H9 (cell line): ENCODE measurements around the gene FBN1. TPM values are rescaled to one million over a fixed set of nuclear protein-coding genes. Genes with fewer than 3 reads are reported as not detected.

Source experiments
- DNase-seq: peaks from one replicate; pipeline ENCODE4 v3.0.0-alpha.2; 2017
- H2AFZ ChIP-seq: one replicate; pipeline ENCODE4 v1.6.1; 2013; ENCODE audit warnings: mild to moderate bottlenecking, low read length, control low read depth, moderate library complexity
- H2AK5ac ChIP-seq: 2 replicates; pipeline ENCODE4 v1.6.1; 2013; ENCODE audit warnings: low read length, control low read depth, mixed read lengths; ENCODE audit not compliant: insufficient read length
- H2BK120ac ChIP-seq: one replicate; pipeline ENCODE4 v1.6.1; 2013; ENCODE audit warnings: low read depth, mild to moderate bottlenecking, low read length, control low read depth, inconsistent platforms; ENCODE audit not compliant: poor library complexity, severe bottlenecking
- H2BK12ac ChIP-seq: 2 replicates; pipeline ENCODE4 v1.6.1; 2013; ENCODE audit warnings: low read length, control low read depth, mixed read lengths, low read depth; ENCODE audit not compliant: insufficient read length
- H2BK15ac ChIP-seq: 2 replicates; pipeline ENCODE4 v1.6.1; 2013; ENCODE audit warnings: low read depth, low read length, control low read depth
- H2BK20ac ChIP-seq: one replicate; pipeline ENCODE4 v1.6.1; 2013; ENCODE audit warnings: low read depth, mild to moderate bottlenecking, low read length, control low read depth, inconsistent platforms; ENCODE audit not compliant: poor library complexity, severe bottlenecking
- H2BK5ac ChIP-seq: 2 replicates; pipeline ENCODE4 v1.6.1; 2013; ENCODE audit warnings: low read length, control low read depth, mixed read lengths; ENCODE audit not compliant: insufficient read length
- H3K14ac ChIP-seq: 2 replicates; pipeline ENCODE4 v1.6.1; 2013; ENCODE audit warnings: low read length, control low read depth; ENCODE audit not compliant: insufficient read depth
- H3K18ac ChIP-seq: 2 replicates; pipeline ENCODE4 v1.6.1; 2013; ENCODE audit warnings: low read depth, mild to moderate bottlenecking, mixed read lengths, low read length, control low read depth; ENCODE audit not compliant: insufficient read length
- H3K23ac ChIP-seq: 2 replicates; pipeline ENCODE4 v1.6.1; 2013; ENCODE audit warnings: low read length, control low read depth, mixed read lengths, low read depth; ENCODE audit not compliant: insufficient read length
- H3K23me2 ChIP-seq: 2 replicates; pipeline ENCODE4 v1.6.1; 2013; ENCODE audit warnings: low read depth, mild to moderate bottlenecking, mixed read lengths, low read length, control low read depth; ENCODE audit not compliant: insufficient read length, poor library complexity, severe bottlenecking
- H3K27ac ChIP-seq: 2 replicates; pipeline ENCODE4 v1.5.1; 2013; ENCODE audit warnings: low read length, control low read depth, mixed read lengths, low read depth; ENCODE audit not compliant: insufficient read length
- H3K27me3 ChIP-seq: 2 replicates; pipeline ENCODE4 v1.6.1; 2013; ENCODE audit warnings: low read length, control low read depth, inconsistent platforms; ENCODE audit not compliant: insufficient read depth
- H3K4ac ChIP-seq: 2 replicates; pipeline ENCODE4 v1.6.1; 2013; ENCODE audit warnings: low read depth, mild to moderate bottlenecking, control low read depth, inconsistent platforms, low read length, moderate library complexity
- H3K4me1 ChIP-seq: 2 replicates; pipeline ENCODE4 v1.6.1; 2013; ENCODE audit warnings: low read length, control low read depth, inconsistent platforms; ENCODE audit not compliant: insufficient read depth
- H3K4me2 ChIP-seq: 2 replicates; pipeline ENCODE4 v1.6.1; 2013; ENCODE audit warnings: low read length, control low read depth, mixed read lengths; ENCODE audit not compliant: insufficient read length, insufficient read depth
- H3K56ac ChIP-seq: 2 replicates; pipeline ENCODE4 v1.6.1; 2013; ENCODE audit warnings: low read depth, mild to moderate bottlenecking, mixed read lengths, low read length, control low read depth; ENCODE audit not compliant: insufficient read length
- H3K79me1 ChIP-seq: 2 replicates; pipeline ENCODE4 v1.6.1; 2013; ENCODE audit warnings: low read depth, mild to moderate bottlenecking, moderate library complexity, low read length, control low read depth, inconsistent platforms; ENCODE audit not compliant: insufficient read depth, poor library complexity, severe bottlenecking
- H3K79me2 ChIP-seq: 2 replicates; pipeline ENCODE4 v1.6.1; 2013; ENCODE audit warnings: low read length, control low read depth, inconsistent platforms; ENCODE audit not compliant: insufficient read depth
- H3K9ac ChIP-seq: 2 replicates; pipeline ENCODE4 v1.6.1; 2013; ENCODE audit warnings: low read length, control low read depth, mixed read lengths; ENCODE audit not compliant: insufficient read length; ENCODE audit errors: extremely low read depth
- H3K9me3 ChIP-seq: one replicate; pipeline ENCODE4 v1.6.1; 2013; ENCODE audit warnings: low read depth, low read length, inconsistent platforms; ENCODE audit not compliant: control insufficient read depth
- H3T11ph ChIP-seq: one replicate; pipeline ENCODE4 v1.6.1; 2013; ENCODE audit warnings: mild to moderate bottlenecking, low read length, control low read depth, inconsistent platforms
- H4K20me1 ChIP-seq: one replicate; pipeline ENCODE4 v1.6.1; 2013; ENCODE audit not compliant: control insufficient read depth, insufficient read length, insufficient read depth
- H4K5ac ChIP-seq: 2 replicates; pipeline ENCODE4 v1.6.1; 2013; ENCODE audit warnings: low read depth, mild to moderate bottlenecking, mixed read lengths, low read length, control low read depth; ENCODE audit not compliant: insufficient read length
- H4K8ac ChIP-seq: replicated peaks from 2 replicates; pipeline ENCODE4 v1.6.1; 2013; ENCODE audit warnings: low read length, control low read depth, mixed read lengths, low read depth; ENCODE audit not compliant: insufficient read length
- H4K91ac ChIP-seq: 2 replicates; pipeline ENCODE4 v1.6.1; 2013; ENCODE audit warnings: low read depth, mild to moderate bottlenecking, moderate library complexity, mixed read lengths, low read length, control low read depth; ENCODE audit not compliant: insufficient read length
- H3K27ac Mint-ChIP-seq, 3 experiments: 2 replicates in 2 of 3; 3 replicates in 1 of 3; pipeline ENCODE4 v1.8.0; 2020 to 2021; ENCODE audit warnings: mixed read lengths in 3 of 3, mild to moderate bottlenecking in 1 of 3, moderate library complexity in 1 of 3
- H3K27me3 Mint-ChIP-seq: 2 replicates; pipeline ENCODE4 v1.8.0; 2021; ENCODE audit warnings: low read depth, mild to moderate bottlenecking, moderate library complexity, mixed read lengths
- H3K36me3 Mint-ChIP-seq, 3 experiments: 2 replicates in 2 of 3; 3 replicates in 1 of 3; pipeline ENCODE4 v1.8.0; 2020 to 2021; ENCODE audit warnings: low read depth in 3 of 3, mixed read lengths in 3 of 3; ENCODE audit not compliant: insufficient read depth in 1 of 3
- H3K4me1 Mint-ChIP-seq, 2 experiments: 2 replicates each; pipeline ENCODE4 v1.8.0; 2020; ENCODE audit warnings: mixed read lengths in 2 of 2
- H3K4me3 Mint-ChIP-seq, 2 experiments: 2 replicates in 1 of 2; 3 replicates in 1 of 2; pipeline ENCODE4 v1.8.0; 2020 to 2021; ENCODE audit warnings: mild to moderate bottlenecking in 2 of 2, mixed read lengths in 2 of 2, moderate library complexity in 1 of 2
- H3K9me3 Mint-ChIP-seq, 2 experiments: 2 replicates in 1 of 2; 3 replicates in 1 of 2; pipeline ENCODE4 v1.8.0; 2020; ENCODE audit warnings: mild to moderate bottlenecking in 2 of 2, mixed read lengths in 2 of 2, moderate library complexity in 1 of 2
- CTCF ChIP-seq: fragments of 200-600 bp; sonication (generic); conservative IDR thresholded peaks from 3 replicates; pipeline ENCODE4 v1.8.0; 2021; ENCODE audit warnings: antibody characterized with exemption, mild to moderate bottlenecking
- WGBS: extraction: QIAGEN DNeasy Blood & Tissue Kit; methylation state at CpG from one replicate; pipeline ENCODE4 v1.1.7; 2013; ENCODE audit warnings: missing lambda C conversion rate, low lambda C conversion rate, mixed read lengths; ENCODE audit not compliant: insufficient read length; ENCODE audit errors: extremely low coverage; 5-methylcytosine and 5-hydroxymethylcytosine counted together
- total RNA-seq: library from RNA; stranded (reverse); gene quantifications from 2 replicates; pipeline ENCODE4 v1.2.1, GENCODE V29; 2021

The FBN1 gene
- total RNA-seq, 1 experiment from 2014 or later, result 3.6 TPM

DNA sequence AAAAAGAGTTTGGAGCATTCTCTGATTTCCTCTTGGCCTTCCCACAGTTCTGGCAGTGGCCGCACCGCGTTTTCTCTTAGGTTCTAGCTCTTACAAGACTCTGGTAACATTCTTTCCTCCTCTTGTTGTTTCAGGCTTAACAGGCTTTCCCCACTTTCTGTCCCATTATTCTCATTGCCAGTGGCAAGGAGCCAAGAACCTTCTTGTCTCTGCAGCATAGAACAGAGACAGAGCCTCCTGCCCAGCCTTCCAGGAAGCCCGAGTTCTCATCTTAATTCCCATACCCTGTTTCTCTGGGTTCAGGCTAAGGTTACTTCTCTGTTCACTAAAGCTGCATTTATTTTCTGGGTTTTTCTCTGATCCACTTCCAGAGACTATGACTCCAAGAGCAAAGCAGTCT, 253.2 kb downstream of the FBN1 start:
- H4K8ac ChIP-seq, result no peak overlapping the region
- no peak overlapping the region for H3K23ac ChIP-seq
- no peak overlapping the region for H2AK5ac ChIP-seq
- no peak overlapping the region for H3K9ac ChIP-seq
- no peaks in the 10 kb centered on the region for H3K79me2 ChIP-seq
- no peak overlapping the region for H2BK12ac ChIP-seq
- no peak overlapping the region for H3T11ph ChIP-seq
- no peaks in the 10 kb centered on the region; the same call in 1 of the 2 replicates for H3K27me3 Mint-ChIP-seq
- H3K23me2 ChIP-seq, result no peaks in the 10 kb centered on the region
- no peak overlapping the region for H3K27ac Mint-ChIP-seq
- no peak overlapping the region for H4K5ac ChIP-seq
- H3K4me1 Mint-ChIP-seq, result no peaks in the 10 kb centered on the region
- H2BK120ac ChIP-seq, result no peak overlapping the region
- no CpG with 5 or more reads among the region's 4 CpGs for WGBS
- no peak overlapping the region for H3K27ac ChIP-seq
- no peaks in the 10 kb centered on the region for H4K20me1 ChIP-seq
- no peak overlapping the region for H3K4ac ChIP-seq
- H3K18ac ChIP-seq, result no peak overlapping the region
- H3K27me3 ChIP-seq, result no peaks in the 10 kb centered on the region
- H3K4me1 ChIP-seq, result no peaks in the 10 kb centered on the region
- H2BK15ac ChIP-seq, result no peak overlapping the region
- H3K4me3 Mint-ChIP-seq, result no peak overlapping the region
- DNase-seq, result no peak
- H2BK5ac ChIP-seq, result no peak overlapping the region
- H3K9me3 ChIP-seq, result no peaks in the 10 kb centered on the region
- H3K4me2 ChIP-seq, result no peak overlapping the region
- no peak overlapping the region for H3K56ac ChIP-seq
- H4K91ac ChIP-seq, result no peak overlapping the region
- no peak for TF ChIP-seq CTCF
- no peak overlapping the region for H2BK20ac ChIP-seq
- no peak overlapping the region for H2AFZ ChIP-seq
- H3K79me1 ChIP-seq, result no peaks in the 10 kb centered on the region
- H3K36me3 Mint-ChIP-seq, result no peaks in the 10 kb centered on the region
- H3K14ac ChIP-seq, result no peak overlapping the region
- H3K9me3 Mint-ChIP-seq, result no peaks in the 10 kb centered on the region
